Sciatic nerve (tissue), 2 donors: Measurements from ENCODE around the gene SYNE4. TPM values are rescaled to one million over a fixed set of nuclear protein-coding genes. Genes with fewer than 3 reads are reported as not detected.
"Not testable (repeated sequence)": the region's sequence is repeated elsewhere in the genome, so short reads cannot be mapped to it uniquely, and the experiment has no call there.

Source experiments
- ATAC-seq: fragments of 200-7000 bp; cut with Tn5 transposase; one replicate; pipeline ENCODE4 v1.9.1; 2020; ENCODE audit warnings: mild to moderate bottlenecking, moderate library complexity
- DNase-seq: peaks from one replicate; pipeline ENCODE4 v3.0.0-alpha.2; 2020; ENCODE audit warnings: low spot score
- intact Hi-C: fragments of 100-400 bp; cut with DNase I; formaldehyde crosslinking; loops from one replicate; pipeline ENCODE4 v1.14.2; 2022
- total RNA-seq: library from RNA; stranded (reverse); fragmentation: NEBNext Ultra II Directional; extraction: Animal tissue kit (Norgen Biotek cat#: 25700); gene quantifications from one replicate; pipeline ENCODE4 v1.2.1, GENCODE V29; 2021
- donor health status: DM: no; HTN: no; CAD: no.
- donor health status: DM: no; HTN: no; CAD: no.

SYNE4 gene
- total RNA-seq, 1 donor from 2014 or later, result 0.67 TPM

DNA sequence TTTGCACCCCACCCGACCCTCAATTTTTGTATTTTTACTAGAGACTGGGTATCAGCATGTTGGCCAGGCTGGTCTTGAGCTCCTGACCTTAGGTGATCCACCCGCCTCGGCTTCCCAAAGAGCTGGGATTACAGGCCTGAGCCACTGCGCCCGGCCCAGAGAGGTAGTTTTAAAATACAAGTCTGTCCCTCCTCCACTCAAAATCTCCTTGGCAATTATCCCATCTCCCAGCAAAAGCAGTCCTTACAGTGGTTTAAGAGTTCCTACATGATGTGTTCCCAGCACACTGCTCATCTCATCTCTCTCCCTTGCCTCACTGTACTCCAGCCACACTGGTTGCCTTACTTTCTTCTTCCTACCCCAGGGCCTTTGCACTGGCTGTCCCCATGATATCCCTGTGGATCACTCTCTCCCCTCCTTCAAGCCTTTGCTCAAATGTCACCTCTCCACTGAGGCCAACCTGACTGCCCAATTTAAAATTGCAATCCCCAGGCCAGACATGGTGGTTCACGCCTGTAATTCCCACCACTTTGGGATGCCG is 48.1 kb downstream of the SYNE4 start:
- DNase-seq (no peak), ATAC-seq (no peak)
- intact Hi-C loops, result no loop called here

DNA sequence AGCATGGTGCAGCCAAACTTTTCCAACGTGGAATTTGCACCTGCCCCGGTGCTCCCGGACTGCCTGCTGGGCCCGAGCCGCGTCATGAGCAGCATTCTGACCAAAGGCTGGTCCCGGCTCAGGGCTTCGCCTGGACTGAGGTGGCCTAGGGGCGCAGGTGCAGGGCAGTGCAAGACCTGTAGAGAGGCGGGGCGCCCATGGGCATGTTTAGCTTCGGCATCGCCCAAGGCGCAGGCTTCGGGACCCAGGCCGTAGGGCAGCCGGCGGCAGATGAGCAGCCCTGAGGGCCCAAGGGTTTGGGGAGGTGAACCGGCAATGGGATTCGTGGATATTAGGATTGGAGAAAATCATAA is 48.7 kb downstream of the SYNE4 start:
- no peak for DNase-seq
- peak; percentile 17 for ATAC-seq
- intact Hi-C loops, result no loop called here

DNA sequence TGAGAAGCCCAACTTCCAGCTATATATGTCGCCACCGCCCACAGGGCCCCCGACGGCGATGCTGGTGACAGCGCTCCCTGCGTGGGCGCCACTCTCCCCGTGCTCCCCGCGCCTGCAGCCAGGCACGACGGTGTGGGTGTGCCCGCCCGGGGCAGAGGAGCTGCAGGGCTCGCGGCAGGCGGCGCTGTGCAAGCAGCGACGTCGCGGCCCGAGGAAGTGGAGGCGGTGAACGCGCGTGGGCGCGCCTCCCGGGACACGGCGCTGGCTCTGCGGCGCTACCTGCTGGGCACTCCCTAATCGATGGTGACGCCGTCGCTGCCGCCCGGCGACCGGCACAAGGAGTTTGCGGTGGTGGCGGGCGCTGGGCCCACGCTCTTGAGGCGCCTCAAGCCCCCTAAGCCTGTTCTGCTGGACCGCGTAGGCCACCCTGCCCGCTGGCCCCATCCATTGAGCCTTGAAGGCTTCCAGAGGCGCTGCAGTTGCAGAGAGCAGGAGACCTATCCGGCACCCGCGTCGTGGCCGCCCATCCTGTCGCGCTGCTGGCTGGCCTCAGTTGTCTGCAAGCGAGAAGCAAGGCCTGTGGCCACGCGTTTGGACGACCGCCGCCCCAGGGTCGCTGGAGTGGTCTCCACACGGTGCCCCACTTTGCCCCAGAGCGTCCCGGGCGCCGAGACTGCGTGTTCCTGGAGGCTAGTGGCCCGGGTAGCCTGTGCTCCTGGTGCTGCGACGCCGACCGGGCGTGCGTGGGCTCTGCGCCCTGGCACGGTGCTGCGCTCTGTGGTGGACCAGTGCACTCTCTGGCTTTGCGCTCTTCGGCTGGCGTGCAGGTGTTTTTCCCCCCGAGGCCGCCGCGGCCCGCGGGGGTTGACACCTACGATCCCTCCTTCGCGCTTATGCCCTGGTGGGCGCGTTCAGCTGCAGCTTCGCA is 49.3 kb downstream of the SYNE4 start:
- peak; percentile 32 for ATAC-seq

DNA sequence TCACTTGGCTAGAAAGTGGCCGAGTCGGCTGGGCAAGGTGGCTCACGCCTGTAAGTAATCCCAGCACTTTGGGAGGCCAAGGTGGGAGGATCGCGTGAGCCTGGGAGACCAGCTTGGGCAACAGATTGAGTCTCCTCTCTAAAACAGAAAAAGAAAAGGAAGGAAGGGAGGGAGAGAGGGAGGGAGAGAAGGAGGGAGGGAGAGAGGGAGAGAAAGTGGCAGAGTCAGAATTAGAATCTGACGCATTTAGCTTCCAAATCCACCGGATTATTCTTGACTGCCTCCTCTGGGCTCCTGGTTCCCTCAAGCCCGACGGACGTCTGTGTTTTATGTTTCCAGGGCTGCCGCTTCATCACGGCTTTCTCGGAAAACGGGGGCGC is 50.0 kb downstream of the SYNE4 start:
- intact Hi-C loops, result no loop called here
- ATAC-seq (no peak), DNase-seq (no peak)

More for the DNA sequence above, 49.3 kb downstream of the SYNE4 start:
- no peak for DNase-seq
- intact Hi-C loops, result no loop called here

DNA sequence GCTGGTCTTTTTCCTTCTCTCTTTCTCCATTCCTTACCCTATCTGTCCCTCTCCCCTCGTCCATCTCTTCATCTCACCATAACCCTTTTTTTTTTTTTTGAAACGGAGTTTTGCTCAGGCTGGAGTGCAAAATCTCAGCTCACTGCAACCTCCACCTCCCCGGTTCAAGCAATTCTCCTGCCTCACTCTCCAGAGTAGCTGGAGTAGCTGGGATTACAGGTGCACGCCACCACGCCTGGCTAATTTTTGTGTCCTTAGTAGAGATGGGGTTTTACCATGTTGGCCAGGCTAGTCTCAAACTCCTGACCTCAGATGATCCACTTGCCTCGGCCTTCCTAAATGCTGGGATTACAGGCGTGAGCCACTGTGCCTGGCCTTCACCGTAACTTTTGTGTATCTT is 51.2 kb downstream of the SYNE4 start:
- ATAC-seq, intact Hi-C loops, DNase-seq: not testable (repeated sequence)

DNA sequence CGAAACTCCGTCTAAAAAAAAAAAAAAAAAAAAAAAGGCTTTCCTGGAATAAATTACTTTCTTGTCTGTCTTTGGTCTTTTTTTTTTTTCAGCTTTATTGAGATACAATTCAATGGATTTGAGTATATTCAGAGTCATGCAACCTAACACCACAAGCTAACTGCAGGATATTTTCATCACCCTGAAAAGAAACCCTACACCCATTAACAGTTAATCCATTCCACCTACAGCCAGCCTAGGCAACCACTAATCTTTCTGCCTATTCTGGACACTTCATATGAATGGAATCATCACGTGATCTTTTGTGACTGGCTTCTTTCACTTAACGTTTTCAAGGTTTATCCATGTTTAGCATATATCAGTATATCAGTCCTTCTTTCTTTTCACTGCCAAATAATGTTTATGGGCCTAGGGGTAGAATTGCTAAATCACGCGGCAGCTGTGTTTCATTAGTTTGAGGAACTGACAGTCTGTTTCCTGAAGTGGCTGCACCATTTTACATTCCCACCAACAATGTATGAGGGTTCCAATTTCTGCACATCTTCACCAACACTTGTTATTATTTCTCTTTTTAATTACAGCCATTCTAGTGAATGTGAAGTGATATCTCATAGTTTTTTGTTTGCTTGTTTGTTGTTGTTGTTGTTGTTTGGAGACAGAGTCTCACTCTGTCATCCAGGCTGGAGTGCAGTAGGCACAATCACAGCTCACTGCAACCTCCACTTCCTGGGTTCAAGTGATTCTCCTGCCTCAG is 52.6 kb downstream of the SYNE4 start:
- ATAC-seq (no peak), DNase-seq (no peak)
- intact Hi-C loops, result no loop called here

Other genes starting within 250 kb of the SYNE4 start
- gene ARHGAP33, start 233.2 kb downstream of the SYNE4 start, total RNA-seq, result 26.8 TPM
- gene PRODH2, start 196.0 kb downstream of the SYNE4 start, total RNA-seq, result not detected
- not detected for gene NPHS1, start 156.3 kb downstream of the SYNE4 start, total RNA-seq
- gene KIRREL2, start 151.9 kb downstream of the SYNE4 start, total RNA-seq, result 0.13 TPM
- 14.1 TPM for gene APLP1, start 140.2 kb downstream of the SYNE4 start, total RNA-seq
- gene NFKBID, start 108.3 kb downstream of the SYNE4 start, total RNA-seq, result 39.3 TPM
- gene HCST, start 106.3 kb downstream of the SYNE4 start, total RNA-seq, result 14.3 TPM
- 104 TPM for gene TYROBP, start 100.5 kb downstream of the SYNE4 start, total RNA-seq
- gene LRFN3, start 72.4 kb downstream of the SYNE4 start, total RNA-seq, result 13.1 TPM
- 17.0 TPM for gene SDHAF1, start 13.6 kb downstream of the SYNE4 start, total RNA-seq
- gene ALKBH6, start 5.4 kb upstream of the SYNE4 start, total RNA-seq, result 22.8 TPM
- 72.8 TPM for gene CLIP3, start 24.1 kb upstream of the SYNE4 start, total RNA-seq
- gene THAP8, start 45.5 kb upstream of the SYNE4 start, total RNA-seq, result 10.5 TPM
- gene WDR62, start 46.1 kb upstream of the SYNE4 start, total RNA-seq, result 1.2 TPM
- gene OVOL3, start 102.3 kb upstream of the SYNE4 start, total RNA-seq, result not detected
- gene POLR2I, start 106.1 kb upstream of the SYNE4 start, total RNA-seq, result 60.5 TPM
- gene TBCB, start 106.7 kb upstream of the SYNE4 start, total RNA-seq, result 173 TPM
- gene CAPNS1, start 131.3 kb upstream of the SYNE4 start, total RNA-seq, result 534 TPM
- gene COX7A1, start 143.6 kb upstream of the SYNE4 start, total RNA-seq, result 71.6 TPM
- 8.5 TPM for gene ZNF565, start 205.9 kb upstream of the SYNE4 start, total RNA-seq
- gene ZNF146, start 206.3 kb upstream of the SYNE4 start, total RNA-seq, result 52.7 TPM